GM18873 (cell line): ENCODE measurements around the gene LARGE1.
"Not testable (repeated sequence)": the region's sequence is repeated elsewhere in the genome, so short reads cannot be mapped to it uniquely, and the experiment has no call there.

ENCODE experiments used
- ATAC-seq: cut with Tn5 transposase; IDR thresholded peaks from one replicate; pipeline ENCODE4 v1.9.1; 2021; ENCODE audit warnings: mild to moderate bottlenecking, moderate library complexity, moderate number of reproducible peaks; ENCODE audit not compliant: unreplicated experiment, low FRiP score

Gene LARGE1

GRCh38 chr22:33464698-33465097, 455.6 kb downstream of the LARGE1 start:
- no peak for ATAC-seq

GRCh38 chr22:33461698-33462434, 458.4 kb downstream of the LARGE1 start:
- no peak for ATAC-seq

- not testable (repeated sequence) for ATAC-seq
Measured at GRCh38 chr22:33461245-33461644, 459.0 kb downstream of the LARGE1 start.

GRCh38 chr22:33459137-33459536, 461.1 kb downstream of the LARGE1 start:
- no peak for ATAC-seq

- ATAC-seq = no peak
Measured at GRCh38 chr22:33456511-33456910, 463.8 kb downstream of the LARGE1 start.

- ATAC-seq = no peak
Measured at GRCh38 chr22:33455036-33455435, 465.2 kb downstream of the LARGE1 start.

GRCh38 chr22:33451866-33452469, 468.3 kb downstream of the LARGE1 start:
- ATAC-seq = no peak

GRCh38 chr22:33450756-33451155, 469.5 kb downstream of the LARGE1 start:
- no peak for ATAC-seq

- no peak for ATAC-seq
Measured at GRCh38 chr22:33447733-33448132, 472.5 kb downstream of the LARGE1 start.

- ATAC-seq = no peak
Measured at GRCh38 chr22:33443683-33444082, 476.6 kb downstream of the LARGE1 start.

GRCh38 chr22:33440756-33441155, 479.5 kb downstream of the LARGE1 start:
- ATAC-seq = no peak

GRCh38 chr22:33438273-33438672, 482.0 kb downstream of the LARGE1 start:
- no peak for ATAC-seq

GRCh38 chr22:33431300-33431699, 489.0 kb downstream of the LARGE1 start:
- ATAC-seq = no peak

- no peak for ATAC-seq
Measured at GRCh38 chr22:33429281-33429680, 491.0 kb downstream of the LARGE1 start.

GRCh38 chr22:33427461-33427860, 492.8 kb downstream of the LARGE1 start:
- no peak for ATAC-seq

- no peak for ATAC-seq
Measured at GRCh38 chr22:33426451-33426850, 493.8 kb downstream of the LARGE1 start.

- no peak for ATAC-seq
Measured at GRCh38 chr22:33421859-33422258, 498.4 kb downstream of the LARGE1 start.

- no peak for ATAC-seq
Measured at GRCh38 chr22:33418484-33418883, 501.8 kb downstream of the LARGE1 start.

GRCh38 chr22:33415401-33415800, 504.9 kb downstream of the LARGE1 start:
- no peak for ATAC-seq

- no peak for ATAC-seq
Measured at GRCh38 chr22:33409079-33409478, 511.2 kb downstream of the LARGE1 start.

GRCh38 chr22:33405194-33405593, 515.1 kb downstream of the LARGE1 start:
- ATAC-seq = no peak

- ATAC-seq = no peak
Measured at GRCh38 chr22:33404723-33405122, 515.6 kb downstream of the LARGE1 start.
